ENCODE measurements around the gene CCRL2.

Gene CCRL2, protein sequence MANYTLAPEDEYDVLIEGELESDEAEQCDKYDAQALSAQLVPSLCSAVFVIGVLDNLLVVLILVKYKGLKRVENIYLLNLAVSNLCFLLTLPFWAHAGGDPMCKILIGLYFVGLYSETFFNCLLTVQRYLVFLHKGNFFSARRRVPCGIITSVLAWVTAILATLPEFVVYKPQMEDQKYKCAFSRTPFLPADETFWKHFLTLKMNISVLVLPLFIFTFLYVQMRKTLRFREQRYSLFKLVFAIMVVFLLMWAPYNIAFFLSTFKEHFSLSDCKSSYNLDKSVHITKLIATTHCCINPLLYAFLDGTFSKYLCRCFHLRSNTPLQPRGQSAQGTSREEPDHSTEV

DNA sequence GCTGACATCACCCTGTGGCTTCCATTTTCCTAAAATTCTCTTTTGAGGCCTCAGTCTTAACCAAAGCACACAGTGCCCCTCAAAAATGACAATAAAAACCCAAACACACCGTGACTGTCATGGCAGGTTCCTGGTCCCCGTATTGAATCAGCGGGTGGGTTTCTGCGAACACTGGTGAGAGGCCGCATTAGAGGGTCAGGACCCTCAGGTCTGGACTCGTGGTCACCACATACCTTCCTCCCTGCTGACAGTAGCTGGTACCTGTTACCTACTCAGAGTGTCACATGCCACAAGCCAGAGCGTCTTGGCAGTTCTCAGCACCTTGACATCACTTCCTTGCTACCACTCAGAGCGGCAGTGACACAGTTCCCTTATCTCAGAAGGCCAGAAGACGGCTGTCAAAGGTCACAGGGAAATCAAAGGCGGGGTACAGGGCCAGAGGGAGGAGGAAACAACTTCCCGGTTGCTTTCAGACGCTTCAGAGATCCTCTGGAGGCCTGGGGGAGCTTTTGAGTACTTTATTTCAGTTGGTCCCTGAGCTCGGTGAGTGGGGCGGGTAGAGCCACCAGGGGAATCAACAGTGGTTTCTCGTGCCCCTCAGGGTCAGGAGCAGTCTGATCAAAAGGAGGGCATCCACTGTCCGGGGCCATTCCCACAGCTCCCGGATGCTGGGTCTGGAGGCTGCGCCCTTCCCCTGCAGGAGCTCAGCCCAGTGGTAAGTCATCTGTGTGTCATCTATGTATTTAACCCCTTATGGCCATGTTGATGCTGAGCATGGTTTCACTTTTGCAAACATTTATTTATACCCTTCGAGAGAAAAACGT, at the start of gene CCRL2, which contains the start of gene CCR5AS:
TSS of gene CCRL2 (plus strand) at position 472 of the 824 bp plus-strand sequence. CDS start 821 bp downstream, outside the sequence.
TSS of gene CCR5AS (minus strand) at position 279 of the 824 bp plus-strand sequence.
- peak; percentile 91 for DNase-seq (ENCODE audit: low spot score)

DNA sequence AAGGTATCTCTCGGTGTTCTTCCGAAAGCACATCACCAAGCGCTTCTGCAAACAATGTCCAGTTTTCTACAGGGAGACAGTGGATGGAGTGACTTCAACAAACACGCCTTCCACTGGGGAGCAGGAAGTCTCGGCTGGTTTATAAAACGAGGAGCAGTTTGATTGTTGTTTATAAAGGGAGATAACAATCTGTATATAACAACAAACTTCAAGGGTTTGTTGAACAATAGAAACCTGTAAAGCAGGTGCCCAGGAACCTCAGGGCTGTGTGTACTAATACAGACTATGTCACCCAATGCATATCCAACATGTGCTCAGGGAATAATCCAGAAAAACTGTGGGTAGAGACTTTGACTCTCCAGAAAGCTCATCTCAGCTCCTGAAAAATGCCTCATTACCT, 48.6 kb upstream of the CCRL2 start:
- DNase-seq (ENCODE audit: low spot score), result no peak

DNA sequence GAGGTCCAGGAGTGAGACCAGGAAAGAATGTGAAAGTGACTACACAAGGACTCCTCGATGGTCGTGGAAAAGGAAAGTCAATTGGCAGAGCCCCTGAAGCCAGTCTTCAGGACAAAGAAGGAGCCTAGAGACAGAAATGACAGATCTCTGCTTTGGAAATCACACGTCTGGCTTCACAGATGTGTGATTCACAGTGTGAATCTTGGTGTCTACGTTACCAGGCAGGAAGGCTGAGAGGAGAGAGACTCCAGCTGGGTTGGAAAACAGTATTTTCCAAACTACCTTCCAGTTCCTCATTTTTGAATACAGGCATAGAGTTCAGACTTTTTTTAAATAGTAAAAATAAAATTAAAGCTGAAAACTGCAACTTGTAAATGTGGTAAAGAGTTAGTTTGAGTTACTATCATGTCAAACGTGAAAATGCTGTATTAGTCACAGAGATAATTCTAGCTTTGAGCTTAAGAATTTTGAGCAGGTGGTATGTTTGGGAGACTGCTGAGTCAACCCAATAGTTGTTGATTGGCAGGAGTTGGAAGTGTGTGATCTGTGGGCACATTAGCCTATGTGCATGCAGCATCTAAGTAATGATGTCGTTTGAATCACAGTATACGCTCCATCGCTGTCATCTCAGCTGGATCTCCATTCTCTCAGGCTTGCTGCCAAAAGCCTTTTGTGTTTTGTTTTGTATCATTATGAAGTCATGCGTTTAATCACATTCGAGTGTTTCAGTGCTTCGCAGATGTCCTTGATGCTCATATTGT, 47.1 kb upstream of the CCRL2 start:
- no peak for DNase-seq (ENCODE audit: low spot score)

DNA sequence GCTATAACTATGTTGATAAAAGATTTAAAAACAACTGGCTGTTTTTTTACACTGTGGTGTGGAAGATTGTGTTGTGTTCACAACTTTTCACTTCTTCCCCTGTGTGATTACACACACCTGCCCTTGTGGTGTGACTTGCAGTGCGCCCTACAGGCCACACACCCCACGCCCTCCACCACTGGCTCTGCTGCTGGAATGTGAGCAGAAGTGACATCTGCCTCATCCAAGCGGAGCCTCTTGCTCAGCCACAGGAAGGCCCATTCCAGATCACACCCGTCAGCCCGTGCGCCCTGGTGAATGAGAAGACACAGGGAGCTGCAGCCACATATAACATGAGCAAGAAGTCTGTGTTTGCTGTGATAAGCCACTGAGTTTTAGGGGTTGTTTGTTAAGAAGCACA, 46.2 kb upstream of the CCRL2 start:
- DNase-seq (ENCODE audit: low spot score), result no peak

DNA sequence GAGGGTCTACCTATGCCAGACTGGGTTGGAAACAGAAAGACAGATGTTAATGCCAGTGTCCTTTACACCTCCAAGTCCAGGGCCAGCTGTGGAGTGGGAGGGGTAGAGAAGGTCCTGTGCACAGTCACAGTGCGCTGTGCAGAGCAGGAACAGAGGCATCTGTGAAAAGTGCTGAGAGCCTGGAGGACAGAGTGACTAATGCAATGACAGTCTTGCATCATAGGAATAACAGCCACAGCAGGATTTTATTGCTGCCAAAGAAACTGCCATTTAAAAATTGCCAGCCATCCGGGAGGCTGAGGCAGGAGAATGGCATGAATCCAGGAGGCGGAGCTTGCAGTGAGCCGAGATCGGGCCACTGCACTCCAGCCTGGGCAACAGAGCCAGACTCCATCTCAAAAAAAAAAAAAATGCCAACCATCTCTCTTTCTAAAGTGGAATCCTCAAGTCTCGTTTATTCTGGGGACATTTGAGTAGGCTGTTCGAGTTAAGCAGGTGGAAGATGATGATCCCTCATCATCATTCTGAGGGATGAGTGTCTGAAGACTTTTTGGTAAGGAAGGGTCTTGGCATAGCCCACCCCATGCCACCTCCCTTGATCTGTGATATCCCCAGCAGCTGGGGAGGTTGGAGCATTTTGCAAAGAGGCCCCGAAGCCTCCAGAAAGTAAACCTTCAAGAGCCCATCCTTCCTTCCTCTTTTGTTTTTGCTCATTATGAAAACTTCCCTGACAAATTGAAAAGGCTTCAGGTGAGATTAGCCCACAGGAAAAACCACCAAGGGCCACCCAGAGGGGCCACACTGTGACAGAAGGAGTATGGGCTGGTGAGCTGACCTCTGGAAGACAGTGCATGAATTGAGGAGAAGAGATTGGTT, 45.4 kb upstream of the CCRL2 start:
- no peak for DNase-seq (ENCODE audit: low spot score)

DNA sequence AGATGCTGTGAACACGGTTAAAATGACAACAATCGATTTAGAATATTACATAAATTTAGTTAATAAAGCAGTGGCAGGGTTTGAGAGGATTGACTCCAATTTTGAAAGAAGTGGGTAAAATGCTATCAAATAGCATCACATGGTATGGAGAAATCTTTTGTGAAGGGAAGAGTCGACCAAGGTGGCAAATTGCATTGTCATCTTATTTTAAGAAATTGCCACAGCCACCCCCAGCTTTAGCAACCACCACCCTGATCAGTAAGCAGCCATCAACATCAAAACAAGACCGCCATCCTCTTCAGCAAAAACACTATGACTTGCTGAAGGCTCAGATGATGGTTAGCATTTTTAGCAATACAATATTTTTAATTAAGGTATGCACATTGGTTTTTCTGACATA, 42.0 kb upstream of the CCRL2 start:
- no peak for DNase-seq (ENCODE audit: low spot score)

DNA sequence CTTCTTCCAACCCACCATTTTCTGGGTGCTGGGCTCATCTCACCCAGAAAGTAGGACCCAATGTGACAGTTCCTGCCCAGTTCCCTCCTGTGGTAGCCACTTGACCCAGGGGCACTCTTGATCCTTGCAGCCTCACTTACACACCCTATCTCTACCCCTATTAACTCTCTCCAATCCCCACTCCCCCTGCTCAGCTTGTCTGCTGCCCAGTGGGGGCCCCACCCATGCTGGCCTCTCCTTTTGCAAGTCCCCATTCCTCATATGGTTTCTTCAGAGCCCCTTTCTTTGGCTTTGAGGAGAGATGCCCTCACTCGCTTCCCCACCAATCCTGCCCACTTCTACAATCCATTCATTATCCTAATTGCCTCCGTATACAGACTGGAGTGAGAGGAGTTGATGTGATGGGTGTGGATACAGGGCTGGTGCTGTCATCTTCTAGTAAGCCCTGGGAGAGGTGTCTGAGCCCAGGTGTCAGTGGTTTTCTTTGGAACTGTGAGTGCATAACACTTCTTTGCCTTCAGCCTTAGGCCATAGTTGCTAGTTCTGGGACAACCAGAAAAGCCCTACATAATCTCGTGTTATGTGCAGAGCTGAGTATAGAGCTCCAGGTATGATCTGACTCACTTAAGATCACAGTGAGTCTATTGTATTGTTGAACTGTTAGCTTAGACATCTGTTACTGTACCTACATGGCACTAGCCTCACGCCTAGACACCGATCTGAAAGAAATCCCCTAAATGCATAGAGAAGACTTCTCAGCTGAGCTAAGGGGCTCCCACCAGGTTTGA, 41.1 kb upstream of the CCRL2 start:
- DNase-seq (ENCODE audit: low spot score), result no peak

DNA sequence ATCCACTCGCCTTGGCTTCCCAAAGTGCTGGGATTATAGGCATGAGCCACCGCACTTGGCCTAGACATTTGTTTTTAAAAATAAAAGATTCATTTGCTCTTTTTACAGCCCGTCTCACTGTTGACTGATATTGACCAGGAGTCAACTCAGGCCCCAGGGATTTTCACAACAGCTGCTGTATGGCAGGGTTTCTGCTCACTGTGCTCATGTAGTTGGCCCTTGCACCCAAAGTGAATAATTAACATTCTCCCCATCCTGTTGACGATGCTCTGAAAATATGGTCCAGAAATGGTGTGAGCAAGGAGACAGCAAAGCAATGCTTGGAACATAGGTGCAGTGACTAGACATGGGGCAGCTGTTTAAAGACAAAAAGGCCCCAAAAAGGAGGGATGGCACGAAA, 39.2 kb upstream of the CCRL2 start:
- no peak for DNase-seq (ENCODE audit: low spot score)

DNA sequence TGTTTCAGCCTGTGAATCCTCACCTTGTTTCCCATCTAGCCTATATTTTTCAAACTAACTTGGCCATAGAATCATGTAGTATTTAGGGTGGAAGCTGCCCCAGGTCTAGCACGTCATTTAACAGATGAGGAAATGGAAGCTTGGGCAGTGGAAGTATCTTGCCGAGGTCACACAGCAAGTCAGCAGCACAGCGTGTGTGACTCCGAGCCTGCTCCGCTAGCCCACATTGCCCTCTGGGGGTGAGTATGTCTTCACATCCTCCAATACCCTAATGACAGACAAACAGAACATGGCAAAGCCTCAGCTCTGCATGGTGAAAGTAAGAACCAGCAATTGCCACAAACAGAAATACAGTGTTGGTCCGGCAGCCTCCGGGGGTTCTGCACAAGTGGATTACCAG, 38.5 kb upstream of the CCRL2 start:
- peak; percentile 17 for DNase-seq (ENCODE audit: low spot score)

DNA sequence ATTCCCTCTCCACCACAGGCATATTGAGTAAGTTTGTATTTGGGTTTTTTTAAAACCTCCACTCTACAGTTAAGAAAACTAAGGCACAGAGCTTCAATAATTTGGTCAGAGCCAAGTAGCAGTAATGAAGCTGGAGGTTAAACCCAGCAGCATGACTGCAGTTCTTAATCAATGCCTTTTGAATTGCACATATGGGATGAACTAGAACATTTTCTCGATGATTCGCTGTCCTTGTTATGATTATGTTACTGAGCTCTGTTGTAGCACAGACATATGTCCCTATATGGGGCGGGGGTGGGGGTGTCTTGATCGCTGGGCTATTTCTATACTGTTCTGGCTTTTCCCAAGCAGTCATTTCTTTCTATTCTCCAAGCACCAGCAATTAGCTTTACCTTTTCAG, 37.9 kb upstream of the CCRL2 start:
- no peak for DNase-seq (ENCODE audit: low spot score)

DNA sequence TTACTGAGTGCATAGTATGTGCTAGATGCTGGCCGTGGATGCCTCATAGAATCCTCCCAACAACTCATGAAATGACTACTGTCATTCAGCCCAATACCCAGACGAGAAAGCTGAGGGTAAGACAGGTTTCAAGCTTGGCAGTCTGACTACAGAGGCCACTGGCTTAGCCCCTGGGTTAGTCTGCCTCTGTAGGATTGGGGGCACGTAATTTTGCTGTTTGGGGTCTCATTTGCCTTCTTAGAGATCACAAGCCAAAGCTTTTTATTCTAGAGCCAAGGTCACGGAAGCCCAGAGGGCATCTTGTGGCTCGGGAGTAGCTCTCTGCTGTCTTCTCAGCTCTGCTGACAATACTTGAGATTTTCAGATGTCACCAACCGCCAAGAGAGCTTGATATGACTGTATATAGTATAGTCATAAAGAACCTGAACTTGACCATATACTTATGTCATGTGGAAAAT, 37.4 kb upstream of the CCRL2 start:
- no peak for DNase-seq (ENCODE audit: low spot score)

DNA sequence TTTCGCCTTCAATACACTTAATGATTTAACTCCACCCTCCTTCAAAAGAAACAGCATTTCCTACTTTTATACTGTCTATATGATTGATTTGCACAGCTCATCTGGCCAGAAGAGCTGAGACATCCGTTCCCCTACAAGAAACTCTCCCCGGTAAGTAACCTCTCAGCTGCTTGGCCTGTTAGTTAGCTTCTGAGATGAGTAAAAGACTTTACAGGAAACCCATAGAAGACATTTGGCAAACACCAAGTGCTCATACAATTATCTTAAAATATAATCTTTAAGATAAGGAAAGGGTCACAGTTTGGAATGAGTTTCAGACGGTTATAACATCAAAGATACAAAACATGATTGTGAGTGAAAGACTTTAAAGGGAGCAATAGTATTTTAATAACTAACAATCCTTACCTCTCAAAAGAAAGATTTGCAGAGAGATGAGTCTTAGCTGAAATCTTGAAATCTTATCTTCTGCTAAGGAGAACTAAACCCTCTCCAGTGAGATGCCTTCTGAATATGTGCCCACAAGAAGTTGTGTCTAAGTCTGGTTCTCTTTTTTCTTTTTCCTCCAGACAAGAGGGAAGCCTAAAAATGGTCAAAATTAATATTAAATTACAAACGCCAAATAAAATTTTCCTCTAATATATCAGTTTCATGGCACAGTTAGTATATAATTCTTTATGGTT, 36.1 kb upstream of the CCRL2 start, which contains the start of gene CCR5:
TSS of gene CCR5 (plus strand) at position 108 of the 680 bp plus-strand sequence. CDS start 1,957 bp downstream, outside the sequence.
- peak; percentile 17 for DNase-seq (ENCODE audit: low spot score)

DNA sequence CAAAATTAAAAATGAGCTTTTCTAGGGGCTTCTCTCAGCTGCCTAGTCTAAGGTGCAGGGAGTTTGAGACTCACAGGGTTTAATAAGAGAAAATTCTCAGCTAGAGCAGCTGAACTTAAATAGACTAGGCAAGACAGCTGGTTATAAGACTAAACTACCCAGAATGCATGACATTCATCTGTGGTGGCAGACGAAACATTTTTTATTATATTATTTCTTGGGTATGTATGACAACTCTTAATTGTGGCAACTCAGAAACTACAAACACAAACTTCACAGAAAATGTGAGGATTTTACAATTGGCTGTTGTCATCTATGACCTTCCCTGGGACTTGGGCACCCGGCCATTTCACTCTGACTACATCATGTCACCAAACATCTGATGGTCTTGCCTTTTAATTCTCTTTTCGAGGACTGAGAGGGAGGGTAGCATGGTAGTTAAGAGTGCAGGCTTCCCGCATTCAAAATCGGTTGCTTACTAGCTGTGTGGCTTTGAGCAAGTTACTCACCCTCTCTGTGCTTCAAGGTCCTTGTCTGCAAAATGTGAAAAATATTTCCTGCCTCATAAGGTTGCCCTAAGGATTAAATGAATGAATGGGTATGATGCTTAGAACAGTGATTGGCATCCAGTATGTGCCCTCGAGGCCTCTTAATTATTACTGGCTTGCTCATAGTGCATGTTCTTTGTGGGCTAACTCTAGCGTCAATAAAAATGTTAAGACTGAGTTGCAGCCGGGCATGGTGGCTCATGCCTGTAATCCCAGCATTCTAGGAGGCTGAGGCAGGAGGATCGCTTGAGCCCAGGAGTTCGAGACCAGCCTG, 35.3 kb upstream of the CCRL2 start:
- DNase-seq (ENCODE audit: low spot score), result no peak

DNA sequence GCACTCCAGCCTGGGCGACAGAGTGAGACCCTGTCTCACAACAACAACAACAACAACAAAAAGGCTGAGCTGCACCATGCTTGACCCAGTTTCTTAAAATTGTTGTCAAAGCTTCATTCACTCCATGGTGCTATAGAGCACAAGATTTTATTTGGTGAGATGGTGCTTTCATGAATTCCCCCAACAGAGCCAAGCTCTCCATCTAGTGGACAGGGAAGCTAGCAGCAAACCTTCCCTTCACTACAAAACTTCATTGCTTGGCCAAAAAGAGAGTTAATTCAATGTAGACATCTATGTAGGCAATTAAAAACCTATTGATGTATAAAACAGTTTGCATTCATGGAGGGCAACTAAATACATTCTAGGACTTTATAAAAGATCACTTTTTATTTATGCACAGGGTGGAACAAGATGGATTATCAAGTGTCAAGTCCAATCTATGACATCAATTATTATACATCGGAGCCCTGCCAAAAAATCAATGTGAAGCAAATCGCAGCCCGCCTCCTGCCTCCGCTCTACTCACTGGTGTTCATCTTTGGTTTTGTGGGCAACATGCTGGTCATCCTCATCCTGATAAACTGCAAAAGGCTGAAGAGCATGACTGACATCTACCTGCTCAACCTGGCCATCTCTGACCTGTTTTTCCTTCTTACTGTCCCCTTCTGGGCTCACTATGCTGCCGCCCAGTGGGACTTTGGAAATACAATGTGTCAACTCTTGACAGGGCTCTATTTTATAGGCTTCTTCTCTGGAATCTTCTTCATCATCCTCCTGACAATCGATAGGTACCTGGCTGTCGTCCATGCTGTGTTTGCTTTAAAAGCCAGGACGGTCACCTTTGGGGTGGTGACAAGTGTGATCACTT, 34.3 kb upstream of the CCRL2 start:
- peak; percentile 16 for DNase-seq (ENCODE audit: low spot score)

DNA sequence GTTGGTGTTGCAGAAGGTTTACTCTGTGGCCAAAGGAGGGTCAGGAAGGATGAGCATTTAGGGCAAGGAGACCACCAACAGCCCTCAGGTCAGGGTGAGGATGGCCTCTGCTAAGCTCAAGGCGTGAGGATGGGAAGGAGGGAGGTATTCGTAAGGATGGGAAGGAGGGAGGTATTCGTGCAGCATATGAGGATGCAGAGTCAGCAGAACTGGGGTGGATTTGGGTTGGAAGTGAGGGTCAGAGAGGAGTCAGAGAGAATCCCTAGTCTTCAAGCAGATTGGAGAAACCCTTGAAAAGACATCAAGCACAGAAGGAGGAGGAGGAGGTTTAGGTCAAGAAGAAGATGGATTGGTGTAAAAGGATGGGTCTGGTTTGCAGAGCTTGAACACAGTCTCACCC, 32.3 kb upstream of the CCRL2 start:
- no peak for DNase-seq (ENCODE audit: low spot score)

DNA sequence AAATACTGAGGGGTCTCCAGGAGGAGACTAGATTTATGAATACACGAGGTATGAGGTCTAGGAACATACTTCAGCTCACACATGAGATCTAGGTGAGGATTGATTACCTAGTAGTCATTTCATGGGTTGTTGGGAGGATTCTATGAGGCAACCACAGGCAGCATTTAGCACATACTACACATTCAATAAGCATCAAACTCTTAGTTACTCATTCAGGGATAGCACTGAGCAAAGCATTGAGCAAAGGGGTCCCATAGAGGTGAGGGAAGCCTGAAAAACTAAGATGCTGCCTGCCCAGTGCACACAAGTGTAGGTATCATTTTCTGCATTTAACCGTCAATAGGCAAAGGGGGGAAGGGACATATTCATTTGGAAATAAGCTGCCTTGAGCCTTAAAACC, 31.8 kb upstream of the CCRL2 start:
- DNase-seq (ENCODE audit: low spot score), result no peak

DNA sequence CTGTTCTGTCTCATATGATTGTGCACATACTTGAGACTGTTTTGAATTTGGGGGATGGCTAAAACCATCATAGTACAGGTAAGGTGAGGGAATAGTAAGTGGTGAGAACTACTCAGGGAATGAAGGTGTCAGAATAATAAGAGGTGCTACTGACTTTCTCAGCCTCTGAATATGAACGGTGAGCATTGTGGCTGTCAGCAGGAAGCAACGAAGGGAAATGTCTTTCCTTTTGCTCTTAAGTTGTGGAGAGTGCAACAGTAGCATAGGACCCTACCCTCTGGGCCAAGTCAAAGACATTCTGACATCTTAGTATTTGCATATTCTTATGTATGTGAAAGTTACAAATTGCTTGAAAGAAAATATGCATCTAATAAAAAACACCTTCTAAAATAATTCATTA, 31.2 kb upstream of the CCRL2 start:
- DNase-seq (ENCODE audit: low spot score), result no peak

DNA sequence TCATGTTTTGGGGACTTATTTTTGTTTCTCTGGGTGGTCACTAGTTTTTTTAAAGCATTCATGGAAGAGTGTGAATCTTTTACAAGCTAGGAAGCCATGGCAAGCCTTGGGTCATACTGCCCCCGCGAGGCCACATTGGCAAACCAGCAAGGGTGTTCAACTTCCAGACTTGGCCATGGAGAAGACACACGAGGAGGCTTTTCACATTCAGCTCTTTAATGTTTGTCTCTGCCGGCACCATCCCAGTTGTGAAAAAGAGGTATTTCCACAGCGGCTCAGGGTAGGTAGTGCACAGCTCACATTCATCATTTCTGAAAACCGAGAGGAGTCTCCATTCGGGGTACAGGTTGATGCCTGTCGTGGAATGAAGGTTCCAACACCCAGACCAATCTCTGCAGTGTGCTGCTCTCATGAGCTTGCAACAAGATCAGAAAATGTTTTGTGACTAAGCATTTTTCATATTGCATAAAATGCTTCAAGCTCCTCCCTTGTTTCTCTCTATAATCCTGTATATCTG, 28.6 kb upstream of the CCRL2 start:
- DNase-seq (ENCODE audit: low spot score), result peak; percentile 53
